Measurements from ENCODE around the gene ITPKC. TPM values are rescaled to one million over a fixed set of nuclear protein-coding genes. Genes with fewer than 3 reads are reported as not detected.

ITPKC gene
- total and polyA plus RNA-seq, 9 of the 15 experiments (the other 6 are each of a cell fraction or from before 2014, with no cell fraction given): 0.08 to 9.3 (median 5.8) TPM

GRCh38 chr19:40716031-40716481 is 856 bp upstream of the ITPKC start (continued):
- TF ChIP-seq SAFB2 (IDR thresholded peaks at IDR 0.05; ENCODE audit: borderline replicate concordance, low read depth, low read length, severe bottlenecking) (no peak), NFIC (IDR thresholded peaks at IDR 0.05) (peak; percentile 87), POLR3A (IDR thresholded peaks at IDR 0.05; ENCODE audit: borderline replicate concordance, extremely low read depth, insufficient read depth, insufficient read length) (no peak), CCAR2 (IDR thresholded peaks at IDR 0.05; ENCODE audit: low read depth, low read length) (no peak), KLF6 (CRISPR knock-in tag; IDR thresholded peaks at IDR 0.05; ENCODE audit: borderline replicate concordance) (no peak), OTX1 (CRISPR knock-in tag; IDR thresholded peaks at IDR 0.05) (no peak), ARID3A (IDR thresholded peaks at IDR 0.05; ENCODE audit: borderline replicate concordance, low read depth, low read length) (no peak), NR3C1 (CRISPR knock-in tag; IDR thresholded peaks at IDR 0.05) (no peak), PKNOX1 (IDR thresholded peaks at IDR 0.05) (0 out of 2 replicates have a peak, but pooled peaks have one; percentile 2), ILF3 (IDR thresholded peaks at IDR 0.05; ENCODE audit: borderline replicate concordance) (no peak), ZNF431 (CRISPR knock-in tag; IDR thresholded peaks at IDR 0.05) (no peak), CHCHD3 (CRISPR knock-in tag; IDR thresholded peaks at IDR 0.05) (no peak), KLF1 (tag; IDR thresholded peaks at IDR 0.05) (no peak), THRAP3 (IDR thresholded peaks at IDR 0.05; ENCODE audit: borderline replicate concordance) (no peak), ZNF165 (CRISPR knock-in tag; IDR thresholded peaks at IDR 0.05; ENCODE audit: borderline replicate concordance) (no peak), ZC3H4 (CRISPR knock-in tag; IDR thresholded peaks at IDR 0.05; ENCODE audit: borderline replicate concordance) (no peak), CREM (IDR thresholded peaks at IDR 0.05; ENCODE audit: low read depth) (no peak; the same call in 1 of the 2 replicates)
- TF ChIP-seq, protein P1, sequence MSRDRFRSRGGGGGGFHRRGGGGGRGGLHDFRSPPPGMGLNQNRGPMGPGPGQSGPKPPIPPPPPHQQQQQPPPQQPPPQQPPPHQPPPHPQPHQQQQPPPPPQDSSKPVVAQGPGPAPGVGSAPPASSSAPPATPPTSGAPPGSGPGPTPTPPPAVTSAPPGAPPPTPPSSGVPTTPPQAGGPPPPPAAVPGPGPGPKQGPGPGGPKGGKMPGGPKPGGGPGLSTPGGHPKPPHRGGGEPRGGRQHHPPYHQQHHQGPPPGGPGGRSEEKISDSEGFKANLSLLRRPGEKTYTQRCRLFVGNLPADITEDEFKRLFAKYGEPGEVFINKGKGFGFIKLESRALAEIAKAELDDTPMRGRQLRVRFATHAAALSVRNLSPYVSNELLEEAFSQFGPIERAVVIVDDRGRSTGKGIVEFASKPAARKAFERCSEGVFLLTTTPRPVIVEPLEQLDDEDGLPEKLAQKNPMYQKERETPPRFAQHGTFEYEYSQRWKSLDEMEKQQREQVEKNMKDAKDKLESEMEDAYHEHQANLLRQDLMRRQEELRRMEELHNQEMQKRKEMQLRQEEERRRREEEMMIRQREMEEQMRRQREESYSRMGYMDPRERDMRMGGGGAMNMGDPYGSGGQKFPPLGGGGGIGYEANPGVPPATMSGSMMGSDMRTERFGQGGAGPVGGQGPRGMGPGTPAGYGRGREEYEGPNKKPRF (IDR thresholded peaks at IDR 0.05; ENCODE audit: low read depth, low read length): no peak
- TF ChIP-seq, protein P2, sequence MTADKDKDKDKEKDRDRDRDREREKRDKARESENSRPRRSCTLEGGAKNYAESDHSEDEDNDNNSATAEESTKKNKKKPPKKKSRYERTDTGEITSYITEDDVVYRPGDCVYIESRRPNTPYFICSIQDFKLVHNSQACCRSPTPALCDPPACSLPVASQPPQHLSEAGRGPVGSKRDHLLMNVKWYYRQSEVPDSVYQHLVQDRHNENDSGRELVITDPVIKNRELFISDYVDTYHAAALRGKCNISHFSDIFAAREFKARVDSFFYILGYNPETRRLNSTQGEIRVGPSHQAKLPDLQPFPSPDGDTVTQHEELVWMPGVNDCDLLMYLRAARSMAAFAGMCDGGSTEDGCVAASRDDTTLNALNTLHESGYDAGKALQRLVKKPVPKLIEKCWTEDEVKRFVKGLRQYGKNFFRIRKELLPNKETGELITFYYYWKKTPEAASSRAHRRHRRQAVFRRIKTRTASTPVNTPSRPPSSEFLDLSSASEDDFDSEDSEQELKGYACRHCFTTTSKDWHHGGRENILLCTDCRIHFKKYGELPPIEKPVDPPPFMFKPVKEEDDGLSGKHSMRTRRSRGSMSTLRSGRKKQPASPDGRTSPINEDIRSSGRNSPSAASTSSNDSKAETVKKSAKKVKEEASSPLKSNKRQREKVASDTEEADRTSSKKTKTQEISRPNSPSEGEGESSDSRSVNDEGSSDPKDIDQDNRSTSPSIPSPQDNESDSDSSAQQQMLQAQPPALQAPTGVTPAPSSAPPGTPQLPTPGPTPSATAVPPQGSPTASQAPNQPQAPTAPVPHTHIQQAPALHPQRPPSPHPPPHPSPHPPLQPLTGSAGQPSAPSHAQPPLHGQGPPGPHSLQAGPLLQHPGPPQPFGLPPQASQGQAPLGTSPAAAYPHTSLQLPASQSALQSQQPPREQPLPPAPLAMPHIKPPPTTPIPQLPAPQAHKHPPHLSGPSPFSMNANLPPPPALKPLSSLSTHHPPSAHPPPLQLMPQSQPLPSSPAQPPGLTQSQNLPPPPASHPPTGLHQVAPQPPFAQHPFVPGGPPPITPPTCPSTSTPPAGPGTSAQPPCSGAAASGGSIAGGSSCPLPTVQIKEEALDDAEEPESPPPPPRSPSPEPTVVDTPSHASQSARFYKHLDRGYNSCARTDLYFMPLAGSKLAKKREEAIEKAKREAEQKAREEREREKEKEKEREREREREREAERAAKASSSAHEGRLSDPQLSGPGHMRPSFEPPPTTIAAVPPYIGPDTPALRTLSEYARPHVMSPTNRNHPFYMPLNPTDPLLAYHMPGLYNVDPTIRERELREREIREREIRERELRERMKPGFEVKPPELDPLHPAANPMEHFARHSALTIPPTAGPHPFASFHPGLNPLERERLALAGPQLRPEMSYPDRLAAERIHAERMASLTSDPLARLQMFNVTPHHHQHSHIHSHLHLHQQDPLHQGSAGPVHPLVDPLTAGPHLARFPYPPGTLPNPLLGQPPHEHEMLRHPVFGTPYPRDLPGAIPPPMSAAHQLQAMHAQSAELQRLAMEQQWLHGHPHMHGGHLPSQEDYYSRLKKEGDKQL (CRISPR knock-in tag; IDR thresholded peaks at IDR 0.05; ENCODE audit: borderline replicate concordance): no peak
